Measurements from ENCODE around the gene KCTD11. TPM values are rescaled to one million over a fixed set of nuclear protein-coding genes. Genes with fewer than 3 reads are reported as not detected.

The KCTD11 gene
- total RNA-seq, 1 donor from 2014 or later = 11.5 TPM

GRCh38 chr17:7403977-7404736 is 52.2 kb downstream of the KCTD11 start, which contains the start of gene TMEM256:
TSS of gene TMEM256 (minus strand) at chr17:7404097. CDS start at chr17:7404084, 13 bp downstream.
- peak; percentile 98 for DNase-seq (ENCODE audit: low spot score)

Other genes starting within 250 kb of the KCTD11 start
- gene ASGR2, start 237.3 kb upstream of the KCTD11 start, total RNA-seq = not detected
- gene ASGR1, start 172.8 kb upstream of the KCTD11 start, total RNA-seq = 2.6 TPM
- gene DLG4, start 132.3 kb upstream of the KCTD11 start, total RNA-seq = 26.8 TPM
- gene ACADVL, start 132.2 kb upstream of the KCTD11 start, total RNA-seq = 855 TPM
- gene DVL2, start 117.6 kb upstream of the KCTD11 start, total RNA-seq = 38.4 TPM
- gene PHF23, start 112.7 kb upstream of the KCTD11 start, total RNA-seq = 37.6 TPM
- gene GABARAP, start 109.7 kb upstream of the KCTD11 start, total RNA-seq = 453 TPM
- 116 TPM for gene CTDNEP1, start 100.4 kb upstream of the KCTD11 start, total RNA-seq
- 46.3 TPM for gene ELP5, start 99.9 kb upstream of the KCTD11 start, total RNA-seq
- 157 TPM for gene CLDN7, start 89.7 kb upstream of the KCTD11 start, total RNA-seq
- gene SLC2A4, start 70.4 kb upstream of the KCTD11 start, total RNA-seq = 11.2 TPM
- not detected for gene YBX2, start 57.5 kb upstream of the KCTD11 start, total RNA-seq
- gene EIF5A, start 44.5 kb upstream of the KCTD11 start, total RNA-seq = 425 TPM
- 67.6 TPM for gene GPS2, start 36.8 kb upstream of the KCTD11 start, total RNA-seq
- gene NEURL4, start 22.8 kb upstream of the KCTD11 start, total RNA-seq = 49.6 TPM
- gene ACAP1, start 15.6 kb upstream of the KCTD11 start, total RNA-seq = 12.7 TPM
- not detected for gene TMEM95, start 3.0 kb downstream of the KCTD11 start, total RNA-seq
- gene TNK1, start 28.9 kb downstream of the KCTD11 start, total RNA-seq = 12.3 TPM
- gene PLSCR3, start 42.4 kb downstream of the KCTD11 start, total RNA-seq = 43.0 TPM
- gene TMEM256, start 51.9 kb downstream of the KCTD11 start, total RNA-seq = 115 TPM
- gene NLGN2, start 55.7 kb downstream of the KCTD11 start, total RNA-seq = 22.3 TPM
- not detected for gene SPEM1, start 68.2 kb downstream of the KCTD11 start, total RNA-seq
- not detected for gene SPEM2, start 73.5 kb downstream of the KCTD11 start, total RNA-seq
- gene SPEM3, start 76.7 kb downstream of the KCTD11 start, total RNA-seq = not detected
- 8.1 TPM for gene TMEM102, start 83.3 kb downstream of the KCTD11 start, total RNA-seq
- gene FGF11, start 87.3 kb downstream of the KCTD11 start, total RNA-seq = 3.5 TPM
- gene CHRNB1, start 92.9 kb downstream of the KCTD11 start, total RNA-seq = 6.8 TPM
- gene ZBTB4, start 127.5 kb downstream of the KCTD11 start, total RNA-seq = 65.5 TPM
- not detected for gene SLC35G6, start 129.3 kb downstream of the KCTD11 start, total RNA-seq
- 151 TPM for gene POLR2A, start 132.2 kb downstream of the KCTD11 start, total RNA-seq
- 30.6 TPM for gene TNFSF12, start 196.9 kb downstream of the KCTD11 start, total RNA-seq
- 23.0 TPM for gene TNFSF13, start 206.6 kb downstream of the KCTD11 start, total RNA-seq
- 43.9 TPM for gene SENP3, start 209.8 kb downstream of the KCTD11 start, total RNA-seq
- gene CD68, start 227.5 kb downstream of the KCTD11 start, total RNA-seq = 61.0 TPM
- gene MPDU1, start 231.7 kb downstream of the KCTD11 start, total RNA-seq = 68.1 TPM
- 8.0 TPM for gene SOX15, start 237.9 kb downstream of the KCTD11 start, total RNA-seq